Activated CD4-positive, alpha-beta T cell treated with anti-CD3 and anti-CD28 coated beads, Interleukin-2, amount 10 ng/mL, durations not matched to agents 7 days and 5 days (primary cell): ENCODE measurements around the gene OLFML1. TPM values are rescaled to one million over a fixed set of nuclear protein-coding genes. Genes with fewer than 3 reads are reported as not detected.

Experiments used
- CTCF ChIA-PET: fragments of 350-600 bp; sonication (Branson Sonifier 250); formaldehyde crosslinking; loops from one replicate; lab custom pipeline; 2021; ENCODE audit warnings: antibody characterized with exemption; lab: Charles Lee
- POLR2A ChIA-PET: fragments of 350-600 bp; sonication (Branson Sonifier 250); formaldehyde crosslinking; loops from one replicate; lab custom pipeline; 2021; ENCODE audit warnings: antibody characterized with exemption; lab: Charles Lee
- DNase-seq: peaks from one replicate; pipeline ENCODE4 v3.0.0-alpha.2; 2020
- H3K27ac Mint-ChIP-seq: one replicate; pipeline ENCODE4 v1.8.0; 2021; ENCODE audit warnings: mild to moderate bottlenecking, moderate library complexity, mixed read lengths
- H3K27me3 Mint-ChIP-seq: one replicate; pipeline ENCODE4 v1.8.0; 2021; ENCODE audit warnings: mixed read lengths
- H3K36me3 Mint-ChIP-seq: one replicate; pipeline ENCODE4 v1.8.0; 2021; ENCODE audit warnings: low read depth, mixed read lengths
- H3K4me1 Mint-ChIP-seq: one replicate; pipeline ENCODE4 v1.8.0; 2021; ENCODE audit warnings: mixed read lengths
- H3K4me3 Mint-ChIP-seq: one replicate; pipeline ENCODE4 v1.8.0; 2021; ENCODE audit warnings: mild to moderate bottlenecking, moderate library complexity, mixed read lengths
- H3K9me3 Mint-ChIP-seq: one replicate; pipeline ENCODE4 v1.8.0; 2021; ENCODE audit warnings: mixed read lengths
- total RNA-seq, 2 experiments: library from RNA; stranded (reverse); gene quantifications; one replicate each; pipeline ENCODE4 v1.2.3, GENCODE V29; 2021

OLFML1 gene
- not detected for total RNA-seq

- peaks cover 4% of the 10 kb centered on the region for H3K27me3 Mint-ChIP-seq
These were observed at the start of gene OLFML1 for GRCh38 chr11:7485186-7486097. TSS of gene OLFML1 (plus strand) at chr11:7485506. CDS start at chr11:7485876, 370 bp downstream.

GRCh38 chr11:7436146-7436545, 49.2 kb upstream of the OLFML1 start:
- POLR2A ChIA-PET = no interaction called here
- no peak overlapping the region for H3K4me3 Mint-ChIP-seq
- no peak for DNase-seq
- peak overlapping the region; percentile 72 for H3K27ac Mint-ChIP-seq
- CTCF ChIA-PET = interaction anchor here (1.3 to 1.9 kb wide), 2 partner anchors 21 to 34 kb away, joined by 3 to 4 read pairs; no protein-coding TSS in a partner anchor
- peaks cover 15% of the 10 kb centered on the region for H3K4me1 Mint-ChIP-seq
- no peaks in the 10 kb centered on the region for H3K27me3 Mint-ChIP-seq
- H3K9me3 Mint-ChIP-seq = no peaks in the 10 kb centered on the region
- H3K36me3 Mint-ChIP-seq = no peaks in the 10 kb centered on the region

More at GRCh38 chr11:7485186-7486097, at the start of gene OLFML1:
- H3K9me3 Mint-ChIP-seq = no peaks in the 10 kb centered on the region
- CTCF ChIA-PET = no interaction called here
- no peaks in the 10 kb centered on the region for H3K36me3 Mint-ChIP-seq
- no peaks in the 10 kb centered on the region for H3K4me1 Mint-ChIP-seq
- H3K27ac Mint-ChIP-seq = no peak within 1 kb of the TSS
- H3K4me3 Mint-ChIP-seq = no peak within 1 kb of the TSS
- POLR2A ChIA-PET = no interaction called here
- DNase-seq = no peak

DNA sequence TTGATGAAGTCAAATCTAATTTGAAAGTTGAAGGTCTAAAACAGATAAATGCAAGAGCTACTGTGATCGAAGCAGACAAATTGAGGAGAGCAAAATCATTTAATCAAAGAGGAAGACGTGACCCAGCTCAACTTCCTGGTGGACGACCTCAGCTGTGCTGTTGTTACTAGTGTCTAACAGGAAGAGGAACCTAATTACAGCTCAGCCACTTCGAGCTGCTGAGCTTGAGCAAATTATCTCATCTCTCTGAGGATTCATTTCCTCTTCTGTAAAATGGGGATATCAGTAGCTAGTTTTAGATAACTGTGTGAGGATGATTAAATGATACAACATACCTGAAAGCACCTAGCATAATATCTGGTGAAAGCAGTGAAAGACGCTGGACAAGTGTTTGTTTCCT, 48.6 kb upstream of the OLFML1 start:
- peak; percentile 30 for DNase-seq
- Mint-ChIP-seq H3K36me3 (no peaks in the 10 kb centered on the region), H3K27ac (peak overlapping the region; percentile 72), H3K9me3 (no peaks in the 10 kb centered on the region), H3K27me3 (no peaks in the 10 kb centered on the region), H3K4me1 (peaks cover 15% of the 10 kb centered on the region), H3K4me3 (no peak overlapping the region)
- POLR2A ChIA-PET = no interaction called here
- CTCF ChIA-PET = interaction anchor here (0.7 to 1.9 kb wide), 3 partner anchors 21 to 75 kb away, joined by 3 to 4 read pairs (median 3); no protein-coding TSS in a partner anchor

GRCh38 chr11:7437696-7438095, 47.6 kb upstream of the OLFML1 start:
- Mint-ChIP-seq H3K27me3 (no peaks in the 10 kb centered on the region), H3K4me3 (no peak overlapping the region), H3K36me3 (no peaks in the 10 kb centered on the region), H3K4me1 (peaks cover 15% of the 10 kb centered on the region), H3K9me3 (no peaks in the 10 kb centered on the region), H3K27ac (no peak overlapping the region)
- no peak for DNase-seq
- POLR2A ChIA-PET = no interaction called here
- CTCF ChIA-PET = interaction anchor here (1.9 kb wide), 1 partner anchor 22 kb away, joined by 4 read pairs; no protein-coding TSS in a partner anchor

DNA sequence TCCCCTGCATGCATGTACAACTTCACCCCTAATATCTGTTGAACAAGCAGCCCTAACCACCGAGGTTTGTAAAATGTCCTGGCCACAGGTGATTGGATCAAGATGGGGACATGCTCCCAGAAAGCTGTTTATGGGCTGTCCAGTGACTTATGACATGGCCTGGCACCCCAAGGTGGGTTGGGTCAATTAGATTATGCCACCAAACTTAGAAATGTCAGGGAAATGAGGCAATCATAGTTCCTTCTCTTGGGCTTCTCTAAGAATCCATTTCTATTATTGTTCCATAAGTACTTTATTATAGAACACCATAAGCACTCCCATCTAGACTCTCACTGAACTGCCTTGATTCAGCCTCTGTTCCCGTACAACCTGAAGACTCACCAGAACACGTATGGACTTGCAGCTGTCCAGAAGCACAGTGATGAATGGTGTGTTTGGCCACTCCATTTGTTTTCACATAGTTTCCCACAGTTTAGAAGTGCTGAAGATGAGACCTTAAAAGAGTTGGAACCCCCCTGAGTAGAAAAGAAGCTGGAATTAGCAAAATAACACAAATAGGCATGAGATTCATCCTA, 45.5 kb upstream of the OLFML1 start:
- Mint-ChIP-seq H3K9me3 (no peaks in the 10 kb centered on the region), H3K36me3 (no peaks in the 10 kb centered on the region), H3K27ac (no peak overlapping the region), H3K27me3 (no peaks in the 10 kb centered on the region), H3K4me1 (peaks cover 15% of the 10 kb centered on the region), H3K4me3 (no peak overlapping the region)
- CTCF ChIA-PET = no interaction called here
- POLR2A ChIA-PET = no interaction called here
- DNase-seq = no peak

GRCh38 chr11:7442588-7443215, 42.6 kb upstream of the OLFML1 start:
- H3K36me3 Mint-ChIP-seq = no peaks in the 10 kb centered on the region
- no peak overlapping the region for H3K27ac Mint-ChIP-seq
- H3K4me1 Mint-ChIP-seq = no peaks in the 10 kb centered on the region
- CTCF ChIA-PET = interaction anchor here (0.9 to 1.0 kb wide), 2 partner anchors 87 to 226 kb away, joined by 4 to 5 read pairs; no protein-coding TSS in a partner anchor
- H3K4me3 Mint-ChIP-seq = no peak overlapping the region
- peak; percentile 79 for DNase-seq
- H3K9me3 Mint-ChIP-seq = no peaks in the 10 kb centered on the region
- POLR2A ChIA-PET = no interaction called here
- no peaks in the 10 kb centered on the region for H3K27me3 Mint-ChIP-seq

DNA sequence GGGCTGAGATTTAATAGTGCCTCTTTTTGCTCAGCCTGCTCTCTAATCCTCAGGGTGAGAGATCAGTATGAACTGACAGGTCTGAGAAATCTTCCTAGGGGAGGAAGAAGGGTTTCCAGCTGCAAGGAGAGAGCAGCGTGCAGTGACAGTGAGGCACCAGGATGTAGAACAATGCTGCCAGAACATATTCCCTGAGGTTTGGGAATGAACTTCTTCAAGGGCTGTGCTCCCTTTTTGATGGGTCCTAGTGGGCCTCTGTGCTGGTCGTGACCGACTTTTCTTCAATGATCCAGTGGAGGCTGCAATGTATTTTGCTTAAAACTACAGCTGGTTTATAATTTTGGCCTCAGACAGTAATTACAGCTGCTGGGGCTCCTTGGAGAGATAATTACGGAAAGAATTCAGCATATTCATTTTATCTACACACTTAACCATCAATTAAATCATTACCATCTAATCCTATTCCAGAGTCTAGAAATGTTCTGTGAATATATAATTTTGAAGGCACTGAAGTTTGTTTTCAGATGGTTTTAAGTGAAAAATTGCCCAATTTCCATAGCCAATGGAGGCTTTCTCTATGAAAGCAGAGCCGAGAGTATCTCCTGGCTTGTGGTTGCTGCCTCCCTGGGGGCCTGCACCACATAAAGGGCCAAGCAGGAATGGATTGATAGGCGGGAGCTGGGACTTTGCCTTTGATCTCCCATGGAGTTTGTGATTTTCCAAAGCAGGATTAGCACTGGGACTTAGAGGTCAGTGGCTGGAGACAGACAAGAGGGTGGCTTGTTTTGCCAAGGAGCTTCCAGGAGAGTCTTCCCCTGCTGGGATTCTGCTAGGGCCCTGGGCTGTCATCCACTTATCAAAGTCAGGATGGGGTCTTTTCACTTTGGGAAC, 41.0 kb upstream of the OLFML1 start:
- Mint-ChIP-seq H3K4me3 (no peak overlapping the region), H3K27ac (no peak overlapping the region), H3K36me3 (no peaks in the 10 kb centered on the region), H3K4me1 (no peaks in the 10 kb centered on the region), H3K27me3 (no peaks in the 10 kb centered on the region), H3K9me3 (no peaks in the 10 kb centered on the region)
- CTCF ChIA-PET = no interaction called here
- POLR2A ChIA-PET = no interaction called here
- no peak for DNase-seq

DNA sequence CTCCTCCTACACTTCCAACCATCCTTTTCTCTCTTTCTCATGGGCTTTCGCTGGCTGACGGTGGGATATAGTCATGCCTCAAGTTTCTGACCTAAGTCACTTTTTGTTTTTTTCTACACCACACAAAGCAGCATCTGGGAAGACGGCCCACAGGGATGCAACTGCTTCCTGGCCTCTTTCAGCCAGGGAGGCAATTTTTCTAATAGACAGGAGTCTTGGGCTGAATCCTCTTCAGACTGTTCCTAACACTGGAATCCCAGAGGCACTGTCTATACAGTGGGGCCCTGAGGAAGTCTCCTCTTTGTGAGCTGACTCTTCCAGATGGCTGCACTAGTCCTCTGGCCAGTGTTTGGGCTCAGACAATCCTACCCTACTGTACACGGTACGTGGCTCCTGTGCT, 39.7 kb upstream of the OLFML1 start:
- Mint-ChIP-seq H3K4me1 (no peaks in the 10 kb centered on the region), H3K36me3 (no peaks in the 10 kb centered on the region), H3K27me3 (no peaks in the 10 kb centered on the region), H3K27ac (no peak overlapping the region), H3K4me3 (no peak overlapping the region), H3K9me3 (no peaks in the 10 kb centered on the region)
- no peak for DNase-seq
- CTCF ChIA-PET = interaction anchor here (0.6 kb wide), 1 partner anchor 242 kb away, joined by 4 read pairs; no protein-coding TSS in a partner anchor
- POLR2A ChIA-PET = no interaction called here

GRCh38 chr11:7448201-7448600, 37.1 kb upstream of the OLFML1 start:
- DNase-seq = no peak
- H3K27ac Mint-ChIP-seq = no peak overlapping the region
- POLR2A ChIA-PET = no interaction called here
- H3K27me3 Mint-ChIP-seq = no peaks in the 10 kb centered on the region
- no peaks in the 10 kb centered on the region for H3K4me1 Mint-ChIP-seq
- H3K9me3 Mint-ChIP-seq = no peaks in the 10 kb centered on the region
- no peaks in the 10 kb centered on the region for H3K36me3 Mint-ChIP-seq
- CTCF ChIA-PET = no interaction called here
- H3K4me3 Mint-ChIP-seq = no peak overlapping the region

- no peak for DNase-seq
- Mint-ChIP-seq H3K4me1 (no peaks in the 10 kb centered on the region), H3K9me3 (no peaks in the 10 kb centered on the region), H3K36me3 (no peaks in the 10 kb centered on the region), H3K4me3 (no peak overlapping the region), H3K27ac (no peak overlapping the region), H3K27me3 (no peaks in the 10 kb centered on the region)
- ChIA-PET POLR2A (no interaction called here), CTCF (no interaction called here)
These were observed 36.0 kb upstream of the OLFML1 start for GRCh38 chr11:7449211-7449840.

DNA sequence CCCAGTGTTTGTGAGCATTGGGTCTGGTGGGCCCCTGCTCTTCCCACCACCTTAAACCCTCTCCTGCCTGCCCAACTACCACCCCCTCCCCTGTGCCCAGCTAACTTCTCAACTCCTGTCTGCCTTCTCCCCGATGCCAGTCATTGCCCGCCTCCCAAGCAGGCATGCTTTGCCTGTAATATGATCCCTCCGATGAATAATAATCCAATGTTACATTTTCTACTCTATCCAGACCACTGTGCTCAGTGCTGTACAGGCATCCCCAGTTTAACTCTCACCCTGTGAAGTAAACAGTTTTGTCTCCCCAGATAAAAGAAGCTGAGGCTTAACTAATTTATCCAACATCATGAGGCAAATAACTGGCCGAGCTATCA, 35.5 kb upstream of the OLFML1 start:
- H3K27ac Mint-ChIP-seq = no peak overlapping the region
- H3K36me3 Mint-ChIP-seq = no peaks in the 10 kb centered on the region
- ChIA-PET POLR2A (no interaction called here), CTCF (interaction anchor here (1.0 kb wide), 2 partner anchors 8 to 19 kb away, joined by 3 to 4 read pairs; no protein-coding TSS in a partner anchor)
- H3K9me3 Mint-ChIP-seq = no peaks in the 10 kb centered on the region
- no peaks in the 10 kb centered on the region for H3K4me1 Mint-ChIP-seq
- no peak for DNase-seq
- H3K27me3 Mint-ChIP-seq = no peaks in the 10 kb centered on the region
- H3K4me3 Mint-ChIP-seq = no peak overlapping the region

- no peak overlapping the region for H3K4me3 Mint-ChIP-seq
- ChIA-PET CTCF (interaction anchor here (0.7 to 1.0 kb wide), 3 partner anchors 9 to 30 kb away, joined by 3 to 4 read pairs (median 3); no protein-coding TSS in a partner anchor), POLR2A (no interaction called here)
- no peaks in the 10 kb centered on the region for H3K4me1 Mint-ChIP-seq
- no peaks in the 10 kb centered on the region for H3K36me3 Mint-ChIP-seq
- H3K27me3 Mint-ChIP-seq = no peaks in the 10 kb centered on the region
- no peaks in the 10 kb centered on the region for H3K9me3 Mint-ChIP-seq
- DNase-seq = no peak
- H3K27ac Mint-ChIP-seq = no peak overlapping the region
These were observed 34.5 kb upstream of the OLFML1 start for GRCh38 chr11:7450836-7451235.
